ENCODE measurements around the gene MCRIP2.

Gene MCRIP2

GRCh38 chr16:629185-629832 is 12.3 kb upstream of the MCRIP2 start:
- Histone ChIP-seq H3K36me3 (ENCODE audit: control insufficient read depth, insufficient read depth, low read length) (peaks cover 17% of the 10 kb centered on the region), H3K9me3 (ENCODE audit: control insufficient read depth, insufficient read depth, low read length) (no peaks in the 10 kb centered on the region), H3K9ac (ENCODE audit: low read depth, low read length) (no peak overlapping the region), H3K4me3 (ENCODE audit: low read depth, low read length) (no peak overlapping the region), H3K27me3 (ENCODE audit: control insufficient read depth, insufficient read depth, low read length) (no peaks in the 10 kb centered on the region), H3K4me1 (ENCODE audit: control insufficient read depth, insufficient read depth, low read length) (peaks cover 4% of the 10 kb centered on the region)

GRCh38 chr16:629833-630248 is 11.8 kb upstream of the MCRIP2 start:
- peaks cover 20% of the 10 kb centered on the region for H3K36me3 ChIP-seq (ENCODE audit: control insufficient read depth, insufficient read depth, low read length)
- H3K27me3 ChIP-seq (ENCODE audit: control insufficient read depth, insufficient read depth, low read length) = no peaks in the 10 kb centered on the region
- peak overlapping the region; percentile 47 for H3K9ac ChIP-seq (ENCODE audit: low read depth, low read length)
- H3K9me3 ChIP-seq (ENCODE audit: control insufficient read depth, insufficient read depth, low read length) = no peaks in the 10 kb centered on the region
- peaks cover 4% of the 10 kb centered on the region for H3K4me1 ChIP-seq (ENCODE audit: control insufficient read depth, insufficient read depth, low read length)
- no peak overlapping the region for H3K4me3 ChIP-seq (ENCODE audit: low read depth, low read length)

GRCh38 chr16:630249-630814 is 11.3 kb upstream of the MCRIP2 start:
- Histone ChIP-seq H3K4me3 (ENCODE audit: low read depth, low read length) (no peak overlapping the region), H3K9ac (ENCODE audit: low read depth, low read length) (peak overlapping the region; percentile 47), H3K36me3 (ENCODE audit: control insufficient read depth, insufficient read depth, low read length) (peaks cover 20% of the 10 kb centered on the region), H3K9me3 (ENCODE audit: control insufficient read depth, insufficient read depth, low read length) (no peaks in the 10 kb centered on the region), H3K27me3 (ENCODE audit: control insufficient read depth, insufficient read depth, low read length) (no peaks in the 10 kb centered on the region), H3K4me1 (ENCODE audit: control insufficient read depth, insufficient read depth, low read length) (peaks cover 4% of the 10 kb centered on the region)

GRCh38 chr16:630815-631405 is 10.7 kb upstream of the MCRIP2 start, which contains the start of gene WFIKKN1:
Gene WFIKKN1, plus strand, starts transcription at chr16:630985. Its CDS starts 269 bp downstream, at chr16:631254.
- Histone ChIP-seq H3K4me1 (ENCODE audit: control insufficient read depth, insufficient read depth, low read length) (peaks cover 4% of the 10 kb centered on the region), H3K27me3 (ENCODE audit: control insufficient read depth, insufficient read depth, low read length) (no peaks in the 10 kb centered on the region), H3K36me3 (ENCODE audit: control insufficient read depth, insufficient read depth, low read length) (peaks cover 18% of the 10 kb centered on the region), H3K4me3 (ENCODE audit: low read depth, low read length) (peak within 1 kb of the TSS; percentile 32), H3K9ac (ENCODE audit: low read depth, low read length) (peak within 1 kb of the TSS; percentile 47), H3K9me3 (ENCODE audit: control insufficient read depth, insufficient read depth, low read length) (no peaks in the 10 kb centered on the region)

GRCh38 chr16:631808-632358 is 9.7 kb upstream of the MCRIP2 start:
- H3K4me3 ChIP-seq (ENCODE audit: low read depth, low read length) = no peak overlapping the region
- peaks cover 4% of the 10 kb centered on the region for H3K4me1 ChIP-seq (ENCODE audit: control insufficient read depth, insufficient read depth, low read length)
- H3K36me3 ChIP-seq (ENCODE audit: control insufficient read depth, insufficient read depth, low read length) = peaks cover 15% of the 10 kb centered on the region
- H3K9me3 ChIP-seq (ENCODE audit: control insufficient read depth, insufficient read depth, low read length) = no peaks in the 10 kb centered on the region
- H3K9ac ChIP-seq (ENCODE audit: low read depth, low read length) = no peak overlapping the region
- H3K27me3 ChIP-seq (ENCODE audit: control insufficient read depth, insufficient read depth, low read length) = no peaks in the 10 kb centered on the region

- Histone ChIP-seq H3K4me3 (ENCODE audit: low read depth, low read length) (no peak overlapping the region), H3K36me3 (ENCODE audit: control insufficient read depth, insufficient read depth, low read length) (peaks cover 15% of the 10 kb centered on the region), H3K4me1 (ENCODE audit: control insufficient read depth, insufficient read depth, low read length) (peaks cover 7% of the 10 kb centered on the region)
Measured at GRCh38 chr16:632486-633335, 8.9 kb upstream of the MCRIP2 start.

GRCh38 chr16:633336-634050 is 8.1 kb upstream of the MCRIP2 start:
- Histone ChIP-seq H3K36me3 (ENCODE audit: control insufficient read depth, insufficient read depth, low read length) (peaks cover 12% of the 10 kb centered on the region), H3K4me1 (ENCODE audit: control insufficient read depth, insufficient read depth, low read length) (peaks cover 7% of the 10 kb centered on the region), H3K9me3 (ENCODE audit: control insufficient read depth, insufficient read depth, low read length) (no peaks in the 10 kb centered on the region), H3K4me3 (ENCODE audit: low read depth, low read length) (no peak overlapping the region), H3K27me3 (ENCODE audit: control insufficient read depth, insufficient read depth, low read length) (no peaks in the 10 kb centered on the region), H3K9ac (ENCODE audit: low read depth, low read length) (no peak overlapping the region)

More at GRCh38 chr16:632486-633335, 8.9 kb upstream of the MCRIP2 start:
- no peaks in the 10 kb centered on the region for H3K9me3 ChIP-seq (ENCODE audit: control insufficient read depth, insufficient read depth, low read length)
- no peak overlapping the region for H3K9ac ChIP-seq (ENCODE audit: low read depth, low read length)
- H3K27me3 ChIP-seq (ENCODE audit: control insufficient read depth, insufficient read depth, low read length) = no peaks in the 10 kb centered on the region

- Histone ChIP-seq H3K27me3 (ENCODE audit: control insufficient read depth, insufficient read depth, low read length) (no peaks in the 10 kb centered on the region), H3K9me3 (ENCODE audit: control insufficient read depth, insufficient read depth, low read length) (no peaks in the 10 kb centered on the region), H3K4me1 (ENCODE audit: control insufficient read depth, insufficient read depth, low read length) (peaks cover 9% of the 10 kb centered on the region), H3K4me3 (ENCODE audit: low read depth, low read length) (no peak overlapping the region), H3K36me3 (ENCODE audit: control insufficient read depth, insufficient read depth, low read length) (peaks cover 12% of the 10 kb centered on the region), H3K9ac (ENCODE audit: low read depth, low read length) (no peak overlapping the region)
Measured at GRCh38 chr16:634051-634670, 7.5 kb upstream of the MCRIP2 start.

GRCh38 chr16:634996-635395 is 6.6 kb upstream of the MCRIP2 start:
- no peaks in the 10 kb centered on the region for H3K27me3 ChIP-seq (ENCODE audit: control insufficient read depth, insufficient read depth, low read length)
- no peak overlapping the region for H3K4me3 ChIP-seq (ENCODE audit: low read depth, low read length)
- H3K4me1 ChIP-seq (ENCODE audit: control insufficient read depth, insufficient read depth, low read length) = peaks cover 7% of the 10 kb centered on the region
- no peaks in the 10 kb centered on the region for H3K9me3 ChIP-seq (ENCODE audit: control insufficient read depth, insufficient read depth, low read length)
- peaks cover 12% of the 10 kb centered on the region for H3K36me3 ChIP-seq (ENCODE audit: control insufficient read depth, insufficient read depth, low read length)
- no peak overlapping the region for H3K9ac ChIP-seq (ENCODE audit: low read depth, low read length)

- H3K4me1 ChIP-seq (ENCODE audit: control insufficient read depth, insufficient read depth, low read length) = peaks cover 5% of the 10 kb centered on the region
Measured at GRCh38 chr16:635573-636205, 5.9 kb upstream of the MCRIP2 start.

More at GRCh38 chr16:635573-636205, 5.9 kb upstream of the MCRIP2 start:
- H3K36me3 ChIP-seq (ENCODE audit: control insufficient read depth, insufficient read depth, low read length) = peaks cover 12% of the 10 kb centered on the region
- no peaks in the 10 kb centered on the region for H3K9me3 ChIP-seq (ENCODE audit: control insufficient read depth, insufficient read depth, low read length)
- H3K9ac ChIP-seq (ENCODE audit: low read depth, low read length) = no peak overlapping the region
- peak overlapping the region; percentile 91 for H3K4me3 ChIP-seq (ENCODE audit: low read depth, low read length)
- H3K27me3 ChIP-seq (ENCODE audit: control insufficient read depth, insufficient read depth, low read length) = no peaks in the 10 kb centered on the region
